NT2/D1 (cell line): ENCODE measurements around the gene KDM4B.

Experiments used
- SUZ12 ChIP-seq: IDR thresholded peaks from 2 replicates; pipeline ENCODE4 v1.6.1; 2011; ENCODE audit not compliant: insufficient read length, insufficient read depth; ENCODE audit errors: extremely low read depth
- ZNF274 ChIP-seq: IDR thresholded peaks from 2 replicates; pipeline ENCODE4 v1.6.1; 2011; ENCODE audit warnings: mild to moderate bottlenecking, low read depth, low read length

- TF ChIP-seq ZNF274 (no peak), SUZ12 (no peak)
Measured at GRCh38 chr19:5083547-5083965, 114.6 kb downstream of the KDM4B start.
